Activated CD8-positive, alpha-beta T cell treated with anti-CD3 and anti-CD28 coated beads for 36 hours (primary cell): Measurements from ENCODE around the gene RECK. TPM values are rescaled to one million over a fixed set of nuclear protein-coding genes. Genes with fewer than 3 reads are reported as not detected.

Experiments
- ATAC-seq: fragments of 200-7000 bp; cut with Tn5 transposase; one replicate; pipeline ENCODE4 v1.10.0; 2021; ENCODE audit warnings: mild to moderate bottlenecking, moderate library complexity
- CTCF ChIA-PET: fragments of 350-600 bp; sonication (Branson Sonifier 250); formaldehyde crosslinking; loops from one replicate; lab custom pipeline; 2021; ENCODE audit warnings: antibody characterized with exemption; lab: Charles Lee
- POLR2A ChIA-PET: fragments of 350-600 bp; sonication (Branson Sonifier 250); formaldehyde crosslinking; loops from one replicate; lab custom pipeline; 2021; ENCODE audit warnings: antibody characterized with exemption; lab: Charles Lee
- DNase-seq: peaks from one replicate; pipeline ENCODE4 v3.0.0-alpha.2; 2020
- H3K27ac Mint-ChIP-seq: one replicate; pipeline ENCODE4 v1.8.0; 2021; ENCODE audit warnings: mild to moderate bottlenecking, mixed read lengths
- H3K27me3 Mint-ChIP-seq: one replicate; pipeline ENCODE4 v1.8.0; 2021; ENCODE audit warnings: mixed read lengths
- H3K36me3 Mint-ChIP-seq: one replicate; pipeline ENCODE4 v1.8.0; 2021; ENCODE audit warnings: low read depth, mixed read lengths
- H3K4me1 Mint-ChIP-seq: one replicate; pipeline ENCODE4 v1.8.0; 2021; ENCODE audit warnings: low read depth, mixed read lengths
- H3K4me3 Mint-ChIP-seq: one replicate; pipeline ENCODE4 v1.8.0; 2021; ENCODE audit warnings: mild to moderate bottlenecking, moderate library complexity, mixed read lengths
- H3K9me3 Mint-ChIP-seq: one replicate; pipeline ENCODE4 v1.8.0; 2021; ENCODE audit warnings: mixed read lengths
- CTCF ChIP-seq: fragments of 200-600 bp; IDR thresholded peaks from one replicate; pipeline ENCODE4 v1.8.0; 2022; ENCODE audit warnings: antibody characterized with exemption, mild to moderate bottlenecking
- intact Hi-C: fragments of 100-400 bp; cut with micrococcal nuclease; formaldehyde crosslinking; loops from one replicate; pipeline ENCODE4 v1.10.0; 2022
- total RNA-seq, 2 experiments: library from RNA; stranded (reverse); gene quantifications; one replicate each; pipeline ENCODE4 v1.2.3, GENCODE V29; 2021

Gene RECK
- total RNA-seq, 2 experiments from 2014 or later: 5.3 to 6.5 TPM

GRCh38 chr9:36164372-36164771 lies 127.7 kb downstream of the RECK start:
- intact Hi-C loops: no loop called here
- H3K36me3 Mint-ChIP-seq: no peaks in the 10 kb centered on the region
- ChIA-PET CTCF (interaction anchor here (0.8 to 10.1 kb wide), 10 partner anchors 10 to 156 kb away, joined by 3 to 330 read pairs (median 8); partner anchors contain the start of genes CLTA and GLIPR2), POLR2A (interaction anchor here (0.7 to 1.6 kb wide), 5 partner anchors 10 to 63 kb away, joined by 3 to 4 read pairs (median 3); partner anchors contain the start of gene CLTA)
- H3K27me3 Mint-ChIP-seq: no peaks in the 10 kb centered on the region
- no peak overlapping the region for H3K4me3 Mint-ChIP-seq
- TF ChIP-seq CTCF: no peak
- no peak overlapping the region for H3K27ac Mint-ChIP-seq
- ATAC-seq (no peak), DNase-seq (no peak)
- peaks cover 6% of the 10 kb centered on the region for H3K4me1 Mint-ChIP-seq
- no peaks in the 10 kb centered on the region for H3K9me3 Mint-ChIP-seq

GRCh38 chr9:36164989-36165388 lies 128.3 kb downstream of the RECK start:
- Mint-ChIP-seq H3K9me3 (no peaks in the 10 kb centered on the region), H3K27ac (no peak overlapping the region), H3K4me1 (peaks cover 6% of the 10 kb centered on the region), H3K4me3 (no peak overlapping the region), H3K27me3 (no peaks in the 10 kb centered on the region), H3K36me3 (no peaks in the 10 kb centered on the region)
- ATAC-seq: no peak
- intact Hi-C loops: no loop called here
- CTCF ChIA-PET: interaction anchor here (1.1 to 10.1 kb wide), 10 partner anchors 10 to 142 kb away, joined by 3 to 330 read pairs (median 10); partner anchors contain the start of gene CLTA
- POLR2A ChIA-PET: interaction anchor here (0.7 to 2.2 kb wide), 5 partner anchors 10 to 63 kb away, joined by 3 to 7 read pairs (median 3); partner anchors contain the start of gene CLTA
- no peak for DNase-seq
- no peak for TF ChIP-seq CTCF

GRCh38 chr9:36165826-36166167 lies 129.1 kb downstream of the RECK start:
- Mint-ChIP-seq H3K4me3 (peak overlapping the region; percentile 70), H3K27ac (no peak overlapping the region), H3K9me3 (no peaks in the 10 kb centered on the region), H3K36me3 (no peaks in the 10 kb centered on the region), H3K4me1 (peaks cover 3% of the 10 kb centered on the region), H3K27me3 (no peaks in the 10 kb centered on the region)
- intact Hi-C loops: loop anchor here (1.0 kb wide), 1 partner anchor 62 kb away; no protein-coding TSS in a partner anchor
- no peak for ATAC-seq
- CTCF ChIA-PET: interaction anchor here (0.6 to 10.1 kb wide), 19 partner anchors 10 to 166 kb away, joined by 3 to 330 read pairs (median 9); partner anchors contain the start of gene GLIPR2
- DNase-seq: no peak
- TF ChIP-seq CTCF: no peak
- POLR2A ChIA-PET: interaction anchor here (1.6 to 2.2 kb wide), 2 partner anchors 17 to 29 kb away, joined by 3 to 7 read pairs; partner anchors contain the start of gene GLIPR2

- ChIA-PET CTCF (interaction anchor here (0.6 to 10.1 kb wide), 44 partner anchors 10 to 222 kb away, joined by 3 to 330 read pairs (median 6); partner anchors contain the start of genes CLTA, GLIPR2 and RECK), POLR2A (interaction anchor here (1.0 to 2.2 kb wide), 3 partner anchors 17 to 63 kb away, joined by 3 to 7 read pairs (median 3); partner anchors contain the start of gene GLIPR2)
- no peaks in the 10 kb centered on the region for H3K9me3 Mint-ChIP-seq
- no peak overlapping the region for H3K27ac Mint-ChIP-seq
- intact Hi-C loops: loop anchor here (1.0 kb wide), 1 partner anchor 63 kb away; no protein-coding TSS in a partner anchor
- H3K4me3 Mint-ChIP-seq: peak overlapping the region; percentile 70
- no peaks in the 10 kb centered on the region for H3K27me3 Mint-ChIP-seq
- DNase-seq (peak; percentile 85), ATAC-seq (peak; percentile 97)
- H3K36me3 Mint-ChIP-seq: no peaks in the 10 kb centered on the region
- peaks cover 3% of the 10 kb centered on the region for H3K4me1 Mint-ChIP-seq
- peak; percentile 95 for TF ChIP-seq CTCF
Observed at GRCh38 chr9:36166168-36166927, 129.6 kb downstream of the RECK start.
